ENCODE results near the gene CCNA1. TPM values are rescaled to one million over a fixed set of nuclear protein-coding genes. Genes with fewer than 3 reads are reported as not detected.

CCNA1 gene
- total RNA-seq, 1 donor, result 0.09 TPM

DNA sequence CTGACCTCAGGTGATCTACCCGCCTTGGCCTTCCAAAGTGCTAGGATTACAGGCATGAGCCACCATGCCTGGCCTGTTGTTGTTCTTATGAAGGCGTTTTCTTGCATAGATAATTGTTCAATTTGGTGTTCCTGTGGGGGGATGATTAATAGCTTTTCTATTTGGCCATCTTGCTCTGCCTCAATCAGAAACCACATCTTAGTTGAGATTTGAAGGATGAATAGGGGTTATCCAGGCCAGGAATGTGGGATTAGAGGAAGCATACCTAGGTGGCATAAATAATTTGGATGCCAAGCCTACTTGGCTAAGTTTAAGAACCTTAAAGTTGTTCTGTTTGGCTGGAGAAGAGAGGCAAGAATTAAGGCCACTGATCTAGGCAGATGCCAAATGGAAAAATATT lies 44.4 kb downstream of the CCNA1 start:
- TF ChIP-seq, protein P1, sequence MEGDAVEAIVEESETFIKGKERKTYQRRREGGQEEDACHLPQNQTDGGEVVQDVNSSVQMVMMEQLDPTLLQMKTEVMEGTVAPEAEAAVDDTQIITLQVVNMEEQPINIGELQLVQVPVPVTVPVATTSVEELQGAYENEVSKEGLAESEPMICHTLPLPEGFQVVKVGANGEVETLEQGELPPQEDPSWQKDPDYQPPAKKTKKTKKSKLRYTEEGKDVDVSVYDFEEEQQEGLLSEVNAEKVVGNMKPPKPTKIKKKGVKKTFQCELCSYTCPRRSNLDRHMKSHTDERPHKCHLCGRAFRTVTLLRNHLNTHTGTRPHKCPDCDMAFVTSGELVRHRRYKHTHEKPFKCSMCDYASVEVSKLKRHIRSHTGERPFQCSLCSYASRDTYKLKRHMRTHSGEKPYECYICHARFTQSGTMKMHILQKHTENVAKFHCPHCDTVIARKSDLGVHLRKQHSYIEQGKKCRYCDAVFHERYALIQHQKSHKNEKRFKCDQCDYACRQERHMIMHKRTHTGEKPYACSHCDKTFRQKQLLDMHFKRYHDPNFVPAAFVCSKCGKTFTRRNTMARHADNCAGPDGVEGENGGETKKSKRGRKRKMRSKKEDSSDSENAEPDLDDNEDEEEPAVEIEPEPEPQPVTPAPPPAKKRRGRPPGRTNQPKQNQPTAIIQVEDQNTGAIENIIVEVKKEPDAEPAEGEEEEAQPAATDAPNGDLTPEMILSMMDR (IDR thresholded peaks at IDR 0.05; ENCODE audit: insufficient read depth, low read length), result no peak
- no peak for DNase-seq (ENCODE audit: low read depth)
- H3K4me3 ChIP-seq (ENCODE audit: low read depth, low read length), result no peak overlapping the region

DNA sequence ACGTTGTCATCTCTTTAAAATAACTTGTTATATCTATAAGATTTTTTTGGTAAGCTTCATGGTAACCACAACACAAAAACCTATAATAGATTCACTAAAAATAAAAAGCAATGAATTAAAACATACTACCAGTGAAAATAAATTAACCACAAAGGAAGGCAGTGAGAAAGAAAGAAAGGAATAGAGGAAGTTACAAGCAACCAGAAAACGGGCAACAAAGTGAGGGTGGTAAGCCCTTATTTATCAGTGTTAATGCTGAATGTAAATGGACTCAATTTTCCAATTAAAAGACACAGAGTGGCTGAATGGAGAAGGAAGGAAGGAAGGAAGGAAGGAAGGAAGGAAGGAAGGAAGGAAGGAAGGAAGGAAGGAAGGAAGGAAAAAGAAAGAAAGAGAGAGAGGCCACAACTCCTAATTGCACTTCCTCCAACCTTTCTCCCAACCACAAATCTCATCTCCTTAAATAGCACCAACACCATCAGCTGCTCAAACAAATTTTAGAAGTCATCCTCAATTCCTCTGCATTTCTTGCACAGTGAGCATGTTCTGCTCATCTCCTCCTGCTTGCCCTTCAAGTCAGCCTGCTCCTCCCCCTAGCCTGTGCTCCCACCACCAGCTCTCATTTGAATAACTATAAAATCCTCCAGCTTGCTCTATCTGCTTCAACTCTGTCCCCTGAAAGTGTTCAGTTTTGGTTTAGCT lies 48.6 kb downstream of the CCNA1 start:
- DNase-seq (ENCODE audit: low read depth), result no peak
- TF ChIP-seq, protein P1 (IDR thresholded peaks at IDR 0.05; ENCODE audit: insufficient read depth, low read length), result no peak

DNA sequence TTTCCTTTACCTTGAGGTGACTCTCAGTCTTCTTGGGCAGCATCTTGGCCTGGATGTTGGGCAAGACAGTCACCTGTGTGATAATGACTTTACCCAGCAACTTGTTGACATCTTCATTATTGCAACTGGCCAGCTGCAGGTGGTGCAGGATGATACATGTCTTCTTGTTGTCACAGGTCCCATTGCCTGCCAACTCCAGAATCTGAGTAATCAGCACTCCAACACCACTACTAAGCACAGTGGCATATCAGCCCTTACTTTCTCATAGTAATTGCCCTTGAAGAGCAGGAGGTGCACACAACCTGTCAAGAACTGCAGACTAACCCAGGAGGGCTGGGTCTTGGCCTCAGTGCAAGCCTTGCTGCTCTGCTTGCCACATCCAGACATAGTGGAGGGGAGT lies 57.8 kb downstream of the CCNA1 start:
- TF ChIP-seq, protein P1 (IDR thresholded peaks at IDR 0.05; ENCODE audit: insufficient read depth, low read length), result no peak
- no peak overlapping the region for H3K4me3 ChIP-seq (ENCODE audit: low read depth, low read length)
- no peak for DNase-seq (ENCODE audit: low read depth)

More for the DNA sequence above, 48.6 kb downstream of the CCNA1 start:
- H3K4me3 ChIP-seq (ENCODE audit: low read depth, low read length), result no peak overlapping the region

Other genes with a start within 250 kb of the CCNA1 start
- 1.6 and 1.7 TPM in 2 replicates for gene SOHLH2, start 217.9 kb upstream of the CCNA1 start, total RNA-seq (ENCODE audit: low replicate concordance)
- 2.4 and 4.1 TPM in 2 replicates for gene CCDC169, start 134.7 kb upstream of the CCNA1 start, total RNA-seq (ENCODE audit: low replicate concordance)
- gene SPART, start 86.1 kb upstream of the CCNA1 start, total RNA-seq (ENCODE audit: low replicate concordance), result 62.7 and 95.4 TPM in 2 replicates
- under 0.01 and 0.25 TPM in 2 replicates for gene SERTM1, start 241.5 kb downstream of the CCNA1 start, total RNA-seq (ENCODE audit: low replicate concordance)

Data from fibroblast of the aortic adventitia (primary cell).